ENCODE measurements around the gene KCNJ6. TPM values are rescaled to one million over a fixed set of nuclear protein-coding genes. Genes with fewer than 3 reads are reported as not detected.

KCNJ6 gene
- total RNA-seq, 1 experiment from 2014 or later: 1.2 TPM

- no peak overlapping the region for H2BK15ac ChIP-seq (ENCODE audit: low read depth, low read length)
- H3K56ac ChIP-seq (ENCODE audit: insufficient read length, low read depth, low read length): no peak overlapping the region
- no peak overlapping the region for H4K8ac ChIP-seq (replicated peaks; ENCODE audit: insufficient read length, low read depth, low read length)
- no peak overlapping the region for H3K14ac ChIP-seq (ENCODE audit: insufficient read depth, low read length)
- H3K27me3 ChIP-seq (ENCODE audit: insufficient read depth, low read length): no peaks in the 10 kb centered on the region
- no peak for TF ChIP-seq CTCF (conservative IDR thresholded peaks at IDR 0.05)
- H3K4me1 ChIP-seq (ENCODE audit: insufficient read depth, low read length): no peaks in the 10 kb centered on the region
- H3K4me1 Mint-ChIP-seq: peaks cover 6 to 15% of the 10 kb centered on the region in 2 experiments; a peak in 2 of 4 replicates
- no peak overlapping the region for H3K27ac ChIP-seq (ENCODE audit: insufficient read length, low read depth, low read length)
- H3K4ac ChIP-seq (ENCODE audit: low read depth, low read length): no peak overlapping the region
- H3K36me3 Mint-ChIP-seq (ENCODE audit: insufficient read depth in 1 of 3, low read depth in 3 of 3): no peaks in the 10 kb centered on the region
- WGBS (ENCODE audit: extremely low coverage, insufficient read length, low lambda C conversion rate): no CpG with 5 or more reads among the region's 4 CpGs
- H2BK120ac ChIP-seq (ENCODE audit: low read depth, low read length, poor library complexity, severe bottlenecking): no peak overlapping the region
- H2BK20ac ChIP-seq (ENCODE audit: low read depth, low read length, poor library complexity, severe bottlenecking): no peak overlapping the region
- H3K9ac ChIP-seq (ENCODE audit: extremely low read depth, insufficient read length, low read length): no peak overlapping the region
- H3K4me2 ChIP-seq (ENCODE audit: insufficient read depth, insufficient read length, low read length): no peak overlapping the region
- no peaks in the 10 kb centered on the region for H3K79me2 ChIP-seq (ENCODE audit: insufficient read depth, low read length)
- no peak overlapping the region for H3K23ac ChIP-seq (ENCODE audit: insufficient read length, low read depth, low read length)
- H3K27me3 Mint-ChIP-seq (ENCODE audit: low read depth): no peaks in the 10 kb centered on the region
- no peaks in the 10 kb centered on the region for H3K9me3 Mint-ChIP-seq
- DNase-seq: no peak
- no peak overlapping the region for H4K91ac ChIP-seq (ENCODE audit: insufficient read length, low read depth, low read length)
- no peak overlapping the region for H2AFZ ChIP-seq (ENCODE audit: low read length)
- H3K18ac ChIP-seq (ENCODE audit: insufficient read length, low read depth, low read length): no peak overlapping the region
- no peaks in the 10 kb centered on the region for H4K20me1 ChIP-seq (ENCODE audit: control insufficient read depth, insufficient read depth, insufficient read length)
- H4K5ac ChIP-seq (ENCODE audit: insufficient read length, low read depth, low read length): no peak overlapping the region
- no peak overlapping the region for H2BK12ac ChIP-seq (ENCODE audit: insufficient read length, low read depth, low read length)
- no peak overlapping the region for H3K4me3 Mint-ChIP-seq
- H2BK5ac ChIP-seq (ENCODE audit: insufficient read length, low read length): no peak overlapping the region
- H3K27ac Mint-ChIP-seq: no peak overlapping the region
- H3T11ph ChIP-seq (ENCODE audit: low read length): no peak overlapping the region
- no peaks in the 10 kb centered on the region for H3K9me3 ChIP-seq (ENCODE audit: control insufficient read depth, low read depth, low read length)
- no peaks in the 10 kb centered on the region for H3K79me1 ChIP-seq (ENCODE audit: insufficient read depth, low read depth, low read length, poor library complexity, severe bottlenecking)
- H3K23me2 ChIP-seq (ENCODE audit: insufficient read length, low read depth, low read length, poor library complexity, severe bottlenecking): no peaks in the 10 kb centered on the region
- no peak overlapping the region for H2AK5ac ChIP-seq (ENCODE audit: insufficient read length, low read length)
Observed at GRCh38 chr21:37907076-37907475, 9.2 kb downstream of the KCNJ6 start.

Data from H9 (cell line).